ENCODE measurements around the gene TLL1.

TLL1 gene

GRCh38 chr4:165966833-165967232 is 93.8 kb downstream of the TLL1 start:
- H3K4me3 ChIP-seq (ENCODE audit: low read depth, low read length), result no peak overlapping the region

GRCh38 chr4:165967486-165967885 is 94.4 kb downstream of the TLL1 start:
- H3K4me3 ChIP-seq (ENCODE audit: low read depth, low read length), result no peak overlapping the region
- no peak for DNase-seq (ENCODE audit: low read depth)

More at GRCh38 chr4:165966833-165967232, 93.8 kb downstream of the TLL1 start:
- no peak for DNase-seq (ENCODE audit: low read depth)

- no peak for DNase-seq (ENCODE audit: low read depth)
- no peak overlapping the region for H3K4me3 ChIP-seq (ENCODE audit: low read depth, low read length)
These were observed 97.8 kb downstream of the TLL1 start for GRCh38 chr4:165970703-165971420.

GRCh38 chr4:165971446-165971845 is 98.4 kb downstream of the TLL1 start:
- no peak overlapping the region for H3K4me3 ChIP-seq (ENCODE audit: low read depth, low read length)
- DNase-seq (ENCODE audit: low read depth), result no peak

- no peak for DNase-seq (ENCODE audit: low read depth)
- H3K4me3 ChIP-seq (ENCODE audit: low read depth, low read length), result no peak overlapping the region
These were observed 98.9 kb downstream of the TLL1 start for GRCh38 chr4:165971933-165972332.

GRCh38 chr4:165972747-165973146 is 99.7 kb downstream of the TLL1 start:
- DNase-seq (ENCODE audit: low read depth), result no peak
- H3K4me3 ChIP-seq (ENCODE audit: low read depth, low read length), result no peak overlapping the region

GRCh38 chr4:165982934-165983333 is 109.9 kb downstream of the TLL1 start:
- H3K4me3 ChIP-seq (ENCODE audit: low read depth, low read length), result no peak overlapping the region

GRCh38 chr4:165986956-165987698 is 114.1 kb downstream of the TLL1 start:
- H3K4me3 ChIP-seq (ENCODE audit: low read depth, low read length), result no peak overlapping the region
- no peak for DNase-seq (ENCODE audit: low read depth)

More at GRCh38 chr4:165982934-165983333, 109.9 kb downstream of the TLL1 start:
- DNase-seq (ENCODE audit: low read depth), result no peak

- no peak overlapping the region for H3K4me3 ChIP-seq (ENCODE audit: low read depth, low read length)
- no peak for DNase-seq (ENCODE audit: low read depth)
These were observed 118.5 kb downstream of the TLL1 start for GRCh38 chr4:165991325-165992180.

- DNase-seq (ENCODE audit: low read depth), result no peak
- no peak overlapping the region for H3K4me3 ChIP-seq (ENCODE audit: low read depth, low read length)
These were observed 119.2 kb downstream of the TLL1 start for GRCh38 chr4:165992283-165992682.

- DNase-seq (ENCODE audit: low read depth), result no peak
- no peak overlapping the region for H3K4me3 ChIP-seq (ENCODE audit: low read depth, low read length)
These were observed 121.7 kb downstream of the TLL1 start for GRCh38 chr4:165994701-165995100.

GRCh38 chr4:166003811-166004210 is 130.8 kb downstream of the TLL1 start:
- no peak overlapping the region for H3K4me3 ChIP-seq (ENCODE audit: low read depth, low read length)
- DNase-seq (ENCODE audit: low read depth), result no peak

GRCh38 chr4:166006217-166006616 is 133.2 kb downstream of the TLL1 start:
- no peak for DNase-seq (ENCODE audit: low read depth)
- H3K4me3 ChIP-seq (ENCODE audit: low read depth, low read length), result no peak overlapping the region

GRCh38 chr4:166008510-166008909 is 135.5 kb downstream of the TLL1 start:
- H3K4me3 ChIP-seq (ENCODE audit: low read depth, low read length), result no peak overlapping the region
- DNase-seq (ENCODE audit: low read depth), result no peak

GRCh38 chr4:166012129-166013030 is 139.3 kb downstream of the TLL1 start:
- no peak overlapping the region for H3K4me3 ChIP-seq (ENCODE audit: low read depth, low read length)
- no peak for DNase-seq (ENCODE audit: low read depth)

- no peak for DNase-seq (ENCODE audit: low read depth)
These were observed 141.4 kb downstream of the TLL1 start for GRCh38 chr4:166014411-166014810.

GRCh38 chr4:166017804-166018203 is 144.8 kb downstream of the TLL1 start:
- no peak for DNase-seq (ENCODE audit: low read depth)
- H3K4me3 ChIP-seq (ENCODE audit: low read depth, low read length), result no peak overlapping the region

More at GRCh38 chr4:166014411-166014810, 141.4 kb downstream of the TLL1 start:
- H3K4me3 ChIP-seq (ENCODE audit: low read depth, low read length), result no peak overlapping the region

GRCh38 chr4:166019441-166020220 is 146.6 kb downstream of the TLL1 start:
- no peak for DNase-seq (ENCODE audit: low read depth)
- no peak overlapping the region for H3K4me3 ChIP-seq (ENCODE audit: low read depth, low read length)

Data from skeletal muscle cell (primary cell).